OCI-M2 (cell line): ENCODE measurements around the gene MAP2K2.
A peak's percentile ranks its signal among the peaks of the same experiment; 100 is the strongest.
"Not testable (repeated sequence)": the region's sequence is repeated elsewhere in the genome, so short reads cannot be mapped to it uniquely, and the experiment has no call there.

Experiments used
- DNase-seq: peaks from one replicate; lab custom pipeline; 2025; ENCODE audit not compliant: unreplicated experiment; lab: John Stamatoyannopoulos, UW

Gene MAP2K2

GRCh38 chr19:4123615-4124568 is at the start of gene MAP2K2:
MAP2K2 (minus strand) TSS chr19:4124122; CDS start chr19:4123875, 247 bp downstream.
- DNase-seq, result peak; percentile 43

- no peak for DNase-seq
Measured at GRCh38 chr19:4172861-4173473, 49.0 kb upstream of the MAP2K2 start.

DNA sequence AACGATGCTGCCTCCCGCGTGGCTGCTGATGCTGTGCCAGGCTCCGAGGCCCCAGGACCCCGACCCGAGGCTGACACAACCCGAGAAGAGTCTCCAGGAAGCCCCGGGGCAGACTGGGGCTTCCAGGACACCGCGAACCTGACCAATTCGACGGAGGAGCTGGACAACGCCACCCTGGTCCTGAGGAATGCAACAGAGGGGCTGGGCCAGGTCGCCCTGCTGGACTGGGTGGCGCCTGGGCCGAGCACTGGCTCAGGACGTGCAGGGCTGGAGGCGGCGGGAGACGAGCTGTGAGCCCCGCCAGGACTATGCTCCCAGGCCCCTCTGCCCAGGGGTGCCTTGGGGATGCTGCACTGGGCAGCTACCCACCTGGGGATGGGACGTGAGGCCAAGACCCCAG is 47.8 kb upstream of the MAP2K2 start:
- no peak for DNase-seq

DNA sequence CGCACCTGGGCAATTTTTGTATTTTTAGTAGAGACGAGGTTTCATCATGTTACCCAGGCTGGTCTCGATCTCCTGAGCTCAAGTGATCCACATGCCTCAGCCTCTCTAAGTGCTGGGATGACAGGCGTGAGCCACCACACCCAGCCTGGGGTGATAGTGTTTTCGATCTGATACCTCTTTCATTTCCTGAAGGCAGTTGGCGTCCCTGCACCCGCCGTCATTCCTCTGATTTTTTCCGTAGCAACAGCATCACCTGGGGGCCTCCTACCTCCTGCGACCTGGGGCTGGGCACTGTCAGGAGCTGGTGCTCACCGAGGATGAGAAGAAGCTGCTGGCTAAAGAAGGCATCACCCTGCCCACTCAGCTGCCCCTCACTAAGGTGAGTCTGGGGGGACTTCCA is 40.3 kb upstream of the MAP2K2 start:
- no peak for DNase-seq

GRCh38 chr19:4161415-4162077 is 37.6 kb upstream of the MAP2K2 start:
- no peak for DNase-seq

- not testable (repeated sequence) for DNase-seq
Measured at GRCh38 chr19:4157971-4158370, 34.0 kb upstream of the MAP2K2 start.

GRCh38 chr19:4157164-4157563 is 33.2 kb upstream of the MAP2K2 start:
- no peak for DNase-seq

- DNase-seq, result no peak
Measured at GRCh38 chr19:4154571-4155312, 30.8 kb upstream of the MAP2K2 start.

DNA sequence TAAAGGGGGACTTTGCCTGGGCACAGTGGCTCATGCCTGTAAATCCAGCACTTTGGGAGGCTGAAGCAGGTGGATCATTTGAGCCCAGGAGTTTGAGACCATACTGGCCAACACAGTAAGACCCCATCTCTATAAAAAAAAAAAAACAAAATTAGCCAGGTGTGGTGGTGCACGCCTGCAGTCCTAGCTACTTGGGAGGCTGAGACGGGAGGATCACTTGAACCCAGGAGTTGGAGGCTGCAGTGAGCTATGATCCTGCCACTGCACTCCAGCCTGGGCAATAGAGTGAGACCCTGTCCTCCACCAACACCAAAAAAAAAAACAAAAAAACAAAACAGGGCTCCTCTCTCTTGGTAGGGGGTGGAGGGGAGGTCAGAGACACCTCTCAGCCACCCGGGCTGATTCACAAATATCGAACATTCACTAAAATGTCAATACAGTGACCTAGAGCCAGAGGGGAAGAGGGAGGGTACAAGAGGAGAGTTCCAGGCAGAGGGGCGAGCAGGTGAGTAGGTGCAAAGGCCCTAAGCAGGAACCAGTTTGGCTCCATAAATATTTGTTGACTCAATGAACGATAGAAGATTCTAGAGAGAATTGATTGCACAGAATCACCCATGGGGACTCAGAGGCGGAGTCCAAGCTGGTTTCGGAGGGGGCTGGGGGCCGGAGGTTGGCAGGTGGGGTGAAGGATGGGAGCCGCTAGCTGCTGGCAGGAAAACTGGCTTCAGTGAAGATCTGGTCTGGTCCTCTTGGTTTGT is 28.5 kb upstream of the MAP2K2 start:
- no peak for DNase-seq

DNA sequence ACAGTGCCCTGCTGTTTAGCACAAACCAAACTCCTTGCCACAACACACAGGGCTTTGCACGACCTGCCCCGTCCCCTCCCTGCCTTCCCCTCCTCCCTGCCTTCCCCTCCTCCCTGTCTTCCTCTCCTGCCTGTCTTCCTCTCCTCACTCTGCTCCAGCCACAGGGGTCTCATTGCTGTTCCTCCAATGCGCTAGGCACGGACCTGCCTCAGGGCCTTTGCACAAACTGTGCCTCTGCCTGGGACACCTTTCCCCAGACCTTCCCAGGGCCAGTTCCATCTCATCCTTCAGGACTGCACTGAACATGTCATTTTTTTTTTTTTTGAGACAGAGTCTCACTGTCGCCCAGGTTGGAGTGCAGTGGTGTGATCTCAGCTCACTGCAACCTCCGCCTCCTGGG is 27.7 kb upstream of the MAP2K2 start:
- DNase-seq, result no peak

- no peak for DNase-seq
Measured at GRCh38 chr19:4149518-4150288, 25.8 kb upstream of the MAP2K2 start.

DNA sequence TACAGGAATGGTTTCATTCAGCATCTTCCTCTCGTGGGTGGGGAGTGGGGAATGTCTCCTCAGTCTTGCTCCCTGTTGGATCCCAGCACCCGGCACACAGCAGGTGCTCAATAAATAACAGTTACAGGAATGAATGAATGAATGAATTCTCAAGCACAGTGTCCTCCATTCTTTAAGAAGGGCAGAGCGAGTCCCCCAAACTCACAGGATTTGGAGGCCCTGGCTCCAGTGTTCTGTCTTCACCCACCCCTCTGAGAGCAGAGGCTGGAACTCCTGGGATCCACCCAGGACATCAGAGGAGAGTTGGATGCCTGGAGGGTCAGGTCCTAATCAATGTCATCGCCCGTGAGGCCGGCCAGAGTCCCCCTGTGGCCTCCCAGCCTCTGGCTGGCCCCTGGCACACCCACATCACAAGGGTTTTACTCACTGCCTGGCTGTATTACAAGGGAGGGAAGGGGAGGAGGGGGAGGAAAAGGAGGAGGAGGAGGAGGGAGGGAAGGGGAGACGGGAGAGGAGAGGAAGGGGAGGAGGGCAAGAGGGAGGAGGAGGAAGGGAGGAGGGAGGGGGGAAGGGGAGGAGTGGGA is 20.8 kb upstream of the MAP2K2 start:
- DNase-seq, result no peak

GRCh38 chr19:4142916-4143315 is 19.0 kb upstream of the MAP2K2 start:
- DNase-seq, result not testable (repeated sequence)

DNA sequence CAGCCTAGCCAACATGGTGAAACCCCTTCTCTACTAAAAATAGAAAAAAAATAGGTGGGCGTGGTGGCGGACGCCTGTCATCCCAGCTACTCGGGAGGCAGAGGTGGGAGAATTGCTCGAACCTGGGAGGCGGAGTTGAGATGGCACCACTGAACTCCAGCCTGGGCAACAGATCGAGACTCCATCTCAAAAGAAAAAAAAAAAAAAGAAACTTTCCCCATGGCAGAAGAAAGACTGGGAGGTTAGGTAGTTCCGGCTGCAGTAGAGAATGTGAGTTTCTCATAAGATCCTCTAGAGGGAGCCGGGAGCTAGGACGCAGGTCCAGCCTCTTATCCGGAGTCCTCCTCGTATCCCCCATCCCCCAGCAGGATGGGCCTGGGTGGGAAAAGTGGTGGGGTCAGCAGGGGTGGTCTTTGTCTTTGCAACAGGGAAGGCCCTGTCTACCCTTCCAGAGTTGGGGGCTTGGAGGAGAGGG is 16.4 kb upstream of the MAP2K2 start:
- DNase-seq, result no peak

DNA sequence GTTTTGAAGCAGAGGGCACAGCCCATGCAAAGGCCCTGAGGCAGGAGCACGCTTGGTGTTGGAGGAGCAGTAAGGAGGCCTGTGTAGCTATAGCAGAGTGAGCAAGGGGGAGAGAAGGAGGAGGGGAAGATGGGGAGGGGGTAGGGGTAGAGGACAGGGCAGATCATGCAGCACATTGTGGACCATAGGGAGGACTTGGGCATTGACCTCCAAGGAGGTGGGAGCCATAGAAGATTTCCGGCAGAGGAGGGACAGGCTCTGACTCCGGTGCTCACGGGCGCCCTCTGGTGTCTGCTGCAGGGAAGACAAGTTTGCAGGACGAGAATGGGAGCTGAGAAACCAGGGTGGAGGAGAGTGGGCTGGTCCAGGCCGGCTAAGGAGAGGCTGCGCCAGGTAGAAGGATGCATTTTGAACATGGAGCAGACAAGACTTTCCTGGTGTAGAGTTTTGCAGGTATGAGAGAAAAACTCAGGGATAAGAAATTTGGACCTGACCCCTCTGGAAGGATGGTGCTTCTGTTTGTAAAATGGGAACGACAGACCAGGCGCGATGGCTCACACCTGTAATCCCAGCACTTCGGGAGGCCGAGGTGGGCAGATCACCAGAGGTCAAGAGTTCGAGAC is 15.8 kb upstream of the MAP2K2 start:
- no peak for DNase-seq

DNA sequence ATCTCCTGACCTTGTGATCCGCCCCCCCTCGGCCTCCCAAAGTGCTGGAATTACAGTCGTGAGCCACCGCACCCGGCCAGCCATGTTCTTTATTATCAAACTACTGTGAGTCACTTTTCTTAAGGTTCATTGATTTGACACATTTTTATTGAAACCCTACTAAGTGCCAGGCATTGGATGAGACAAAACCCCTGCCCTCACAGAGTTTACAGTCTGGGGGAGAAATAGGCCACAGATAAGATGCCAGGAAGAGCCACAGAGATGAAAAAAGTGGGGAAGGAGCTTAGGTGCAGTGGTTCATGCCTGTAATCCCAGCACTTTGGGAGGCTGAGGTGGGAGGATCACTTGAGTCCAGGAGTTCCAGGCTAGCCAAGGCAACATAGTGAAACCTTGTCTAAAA is 14.5 kb upstream of the MAP2K2 start:
- no peak for DNase-seq

DNA sequence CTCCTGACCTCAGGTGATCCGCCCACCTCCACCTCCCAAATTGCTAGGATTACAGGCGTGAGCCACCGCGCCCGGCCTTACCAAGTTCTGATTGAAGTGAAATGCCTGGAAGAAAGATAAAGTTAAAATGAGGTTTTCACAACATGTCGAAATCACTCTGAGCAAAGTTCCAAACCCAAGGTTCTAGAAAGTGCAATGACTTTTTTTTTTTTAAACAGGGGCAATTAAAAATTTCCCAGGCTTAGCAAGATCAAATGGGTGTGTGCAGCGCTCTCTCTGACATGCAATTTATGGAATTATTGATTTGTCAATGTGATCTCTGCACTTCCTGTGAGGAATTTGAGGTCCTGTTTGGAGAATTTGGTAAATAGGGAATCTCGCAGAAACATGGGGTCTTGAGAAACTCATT is 12.8 kb upstream of the MAP2K2 start:
- no peak for DNase-seq

DNA sequence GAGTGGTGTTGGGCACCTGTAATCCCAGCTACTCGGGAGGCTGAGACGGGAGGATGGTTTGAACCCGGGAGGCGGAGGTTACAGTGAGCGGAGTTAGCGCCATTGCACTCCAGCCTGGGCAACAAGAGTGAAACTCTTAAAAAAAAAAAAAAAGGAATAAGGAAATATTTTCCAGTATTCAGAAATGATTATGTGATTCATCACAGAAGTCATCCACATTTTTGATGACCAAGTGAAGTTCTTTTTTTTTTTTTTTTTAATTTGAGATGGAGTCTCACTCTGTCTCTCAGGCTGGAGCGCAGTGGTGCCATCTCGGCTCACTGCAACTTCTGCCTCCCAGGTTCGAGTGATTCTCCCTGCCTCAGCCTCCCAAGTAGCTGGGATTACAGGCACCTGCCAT is 11.5 kb upstream of the MAP2K2 start:
- DNase-seq, result not testable (repeated sequence)

DNA sequence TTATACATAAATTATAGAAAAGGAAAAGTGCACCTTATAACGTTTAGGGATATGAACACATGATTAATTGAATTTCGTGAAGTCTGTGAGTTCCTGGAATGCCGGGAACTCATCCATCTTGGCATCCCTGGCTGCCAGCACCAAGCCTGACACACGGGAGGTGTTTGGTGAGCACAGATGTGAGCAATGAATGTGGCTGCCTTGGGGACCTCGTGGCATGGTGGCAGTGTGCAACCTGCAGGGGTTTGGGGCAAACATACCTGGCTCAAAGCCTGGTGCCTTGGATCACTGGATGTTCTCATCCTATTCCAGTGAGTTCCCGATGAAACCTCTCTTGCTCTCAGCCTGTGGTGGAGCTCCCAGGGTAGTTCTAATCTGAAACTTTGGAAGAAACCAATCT is 10.4 kb upstream of the MAP2K2 start:
- no peak for DNase-seq
